Natural killer cell (primary cell): ENCODE measurements around the gene PIK3CB. TPM values are rescaled to one million over a fixed set of nuclear protein-coding genes. Genes with fewer than 3 reads are reported as not detected.

Source experiments
- ATAC-seq, 3 donors: fragments of 150-1000 bp in 2 of 3; fragments of 200-7000 bp in 1 of 3; cut with Tn5 transposase; 1 replicate in 1 of 3; 2 replicates in 2 of 3; pipeline ENCODE4 v1.10.0; 2021; ENCODE audit warnings: mild to moderate bottlenecking in 2 of 3, moderate library complexity in 2 of 3
- DNase-seq, 2 donors: peaks; one replicate each; pipeline versions ENCODE4 v3.0.0 to v3.0.0-alpha.2; 2013 to 2021; ENCODE audit warnings: mixed read lengths in 1 of 2
- H3K27ac ChIP-seq: one replicate; pipeline ENCODE4 v1.5.1; 2013; ENCODE audit warnings: mild to moderate bottlenecking, low read length
- H3K27me3 ChIP-seq: one replicate; pipeline ENCODE4 v1.6.1; 2013; ENCODE audit warnings: low read length; ENCODE audit not compliant: control insufficient read depth, insufficient read depth
- H3K36me3 ChIP-seq: one replicate; pipeline ENCODE4 v1.6.1; 2013; ENCODE audit warnings: low read length; ENCODE audit not compliant: control insufficient read depth, insufficient read depth
- H3K4me1 ChIP-seq: one replicate; pipeline ENCODE4 v1.6.1; 2013; ENCODE audit warnings: low read length; ENCODE audit not compliant: control insufficient read depth, insufficient read depth
- H3K4me3 ChIP-seq: one replicate; pipeline ENCODE4 v1.5.1; 2013; ENCODE audit warnings: low read length
- H3K9me3 ChIP-seq: one replicate; pipeline ENCODE4 v1.6.1; 2013; ENCODE audit warnings: low read length; ENCODE audit not compliant: control insufficient read depth, insufficient read depth
- H3K27ac Mint-ChIP-seq, 2 donors: one replicate each; pipeline ENCODE4 v1.8.0; 2022; ENCODE audit warnings: mild to moderate bottlenecking in 2 of 2, mixed read lengths in 2 of 2, moderate library complexity in 1 of 2
- H3K27me3 Mint-ChIP-seq, 2 donors: one replicate each; pipeline ENCODE4 v1.8.0; 2022; ENCODE audit warnings: low read depth in 2 of 2, mixed read lengths in 2 of 2
- H3K36me3 Mint-ChIP-seq: one replicate; pipeline ENCODE4 v1.8.0; 2022; ENCODE audit warnings: mixed read lengths
- H3K4me1 Mint-ChIP-seq, 2 donors: one replicate each; pipeline ENCODE4 v1.8.0; 2022; ENCODE audit warnings: mixed read lengths in 2 of 2
- H3K4me3 Mint-ChIP-seq: one replicate; pipeline ENCODE4 v1.8.0; 2022; ENCODE audit warnings: mild to moderate bottlenecking, moderate library complexity, mixed read lengths
- H3K9me3 Mint-ChIP-seq, 2 donors: one replicate each; pipeline ENCODE4 v1.8.0; 2022; ENCODE audit warnings: mixed read lengths in 2 of 2
- WGBS: methylation state at CpG from one replicate; pipeline ENCODE4 v1.1.7; 2013; ENCODE audit warnings: missing lambda C conversion rate; ENCODE audit not compliant: insufficient coverage; 5-methylcytosine and 5-hydroxymethylcytosine counted together
- intact Hi-C: fragments of 100-400 bp; cut with micrococcal nuclease; formaldehyde crosslinking; loops from one replicate; pipeline ENCODE4 v1.14.2; 2022
- total RNA-seq, 4 donors: library from RNA; stranded (reverse); fragments of 120-200 nt in 1 of 4; gene quantifications; one replicate each; pipeline versions ENCODE4 v1.2.3 to v1.2.4, GENCODE V29; 2013 to 2022
- TF ChIP-seq, protein P1 (sequence below): fragments of 200-600 bp; IDR thresholded peaks from one replicate; pipeline ENCODE4 v1.8.0; 2022; ENCODE audit warnings: antibody characterized with exemption

The PIK3CB gene
- total RNA-seq, 3 donors from 2014 or later (not counting 1 experiment from before 2014, with no cell fraction given): 13.2 to 20.2 (median 18.0) TPM

- Histone ChIP-seq H3K9me3 (no peaks in the 10 kb centered on the region), H3K36me3 (no peaks in the 10 kb centered on the region), H3K4me3 (no peak overlapping the region), H3K27ac (no peak overlapping the region), H3K27me3 (no peaks in the 10 kb centered on the region), H3K4me1 (no peaks in the 10 kb centered on the region)
- Mint-ChIP-seq H3K27me3 (no peaks in the 10 kb centered on the region), H3K4me1 (peaks cover 8 to 10% of the 10 kb centered on the region in 2 donors), H3K9me3 (no peaks in the 10 kb centered on the region), H3K4me3 (no peak overlapping the region), H3K27ac (no peak overlapping the region), H3K36me3 (no peaks in the 10 kb centered on the region)
- DNase-seq: no peak
- TF ChIP-seq, protein P1, sequence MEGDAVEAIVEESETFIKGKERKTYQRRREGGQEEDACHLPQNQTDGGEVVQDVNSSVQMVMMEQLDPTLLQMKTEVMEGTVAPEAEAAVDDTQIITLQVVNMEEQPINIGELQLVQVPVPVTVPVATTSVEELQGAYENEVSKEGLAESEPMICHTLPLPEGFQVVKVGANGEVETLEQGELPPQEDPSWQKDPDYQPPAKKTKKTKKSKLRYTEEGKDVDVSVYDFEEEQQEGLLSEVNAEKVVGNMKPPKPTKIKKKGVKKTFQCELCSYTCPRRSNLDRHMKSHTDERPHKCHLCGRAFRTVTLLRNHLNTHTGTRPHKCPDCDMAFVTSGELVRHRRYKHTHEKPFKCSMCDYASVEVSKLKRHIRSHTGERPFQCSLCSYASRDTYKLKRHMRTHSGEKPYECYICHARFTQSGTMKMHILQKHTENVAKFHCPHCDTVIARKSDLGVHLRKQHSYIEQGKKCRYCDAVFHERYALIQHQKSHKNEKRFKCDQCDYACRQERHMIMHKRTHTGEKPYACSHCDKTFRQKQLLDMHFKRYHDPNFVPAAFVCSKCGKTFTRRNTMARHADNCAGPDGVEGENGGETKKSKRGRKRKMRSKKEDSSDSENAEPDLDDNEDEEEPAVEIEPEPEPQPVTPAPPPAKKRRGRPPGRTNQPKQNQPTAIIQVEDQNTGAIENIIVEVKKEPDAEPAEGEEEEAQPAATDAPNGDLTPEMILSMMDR: no peak
- intact Hi-C loops: no loop called here
- ATAC-seq: no peak
- WGBS: 94% methylated on average over 3 of the region's 3 CpGs
Measured at GRCh38 chr3:138801792-138802191, 32.9 kb downstream of the PIK3CB start.

GRCh38 chr3:138800248-138800647 is 34.5 kb downstream of the PIK3CB start:
- ATAC-seq (no peak), DNase-seq (no peak)
- Mint-ChIP-seq H3K27ac (no peak overlapping the region), H3K4me1 (peaks cover 10 to 11% of the 10 kb centered on the region in 2 donors), H3K9me3 (no peaks in the 10 kb centered on the region), H3K4me3 (no peak overlapping the region), H3K27me3 (no peaks in the 10 kb centered on the region), H3K36me3 (no peaks in the 10 kb centered on the region)
- Histone ChIP-seq H3K27ac (no peak overlapping the region), H3K4me3 (no peak overlapping the region), H3K4me1 (no peaks in the 10 kb centered on the region), H3K9me3 (no peaks in the 10 kb centered on the region), H3K36me3 (no peaks in the 10 kb centered on the region), H3K27me3 (no peaks in the 10 kb centered on the region)
- WGBS: no CpG with 5 or more reads among the region's 2 CpGs
- intact Hi-C loops: no loop called here
- TF ChIP-seq, protein P1: no peak

DNA sequence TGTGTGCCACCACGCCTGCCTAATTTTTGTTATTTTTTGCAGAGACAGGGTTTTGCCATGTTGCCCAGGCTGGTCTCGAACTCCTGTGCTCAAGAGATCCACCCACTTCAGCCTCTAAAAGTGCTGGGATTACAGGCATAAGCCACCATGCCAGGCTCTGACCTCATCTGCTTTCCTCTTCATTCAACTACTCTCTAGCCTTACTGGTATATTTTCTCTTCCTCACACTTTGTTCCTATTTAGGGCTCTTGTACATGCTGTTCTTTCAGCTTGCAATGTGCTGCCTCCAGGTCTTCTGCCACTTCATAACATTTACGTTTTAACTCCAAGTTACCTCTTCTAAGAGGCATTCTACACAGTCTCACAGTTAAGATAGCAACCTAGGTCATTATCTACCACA is 34.9 kb downstream of the PIK3CB start:
- no peak for DNase-seq
- no peaks in the 10 kb centered on the region for H3K36me3 Mint-ChIP-seq
- H3K27me3 Mint-ChIP-seq: no peaks in the 10 kb centered on the region
- WGBS: 97% methylated on average over 3 of the region's 3 CpGs
- Histone ChIP-seq H3K9me3 (no peaks in the 10 kb centered on the region), H3K27ac (no peak overlapping the region), H3K27me3 (no peaks in the 10 kb centered on the region), H3K4me3 (no peak overlapping the region), H3K36me3 (no peaks in the 10 kb centered on the region), H3K4me1 (no peaks in the 10 kb centered on the region)
- H3K27ac Mint-ChIP-seq: no peak overlapping the region
- ATAC-seq: no peak
- peaks cover 10 to 11% of the 10 kb centered on the region in 2 donors for H3K4me1 Mint-ChIP-seq
- no peak overlapping the region for H3K4me3 Mint-ChIP-seq
- intact Hi-C loops: no loop called here
- TF ChIP-seq, protein P1: no peak
- H3K9me3 Mint-ChIP-seq: no peaks in the 10 kb centered on the region

DNA sequence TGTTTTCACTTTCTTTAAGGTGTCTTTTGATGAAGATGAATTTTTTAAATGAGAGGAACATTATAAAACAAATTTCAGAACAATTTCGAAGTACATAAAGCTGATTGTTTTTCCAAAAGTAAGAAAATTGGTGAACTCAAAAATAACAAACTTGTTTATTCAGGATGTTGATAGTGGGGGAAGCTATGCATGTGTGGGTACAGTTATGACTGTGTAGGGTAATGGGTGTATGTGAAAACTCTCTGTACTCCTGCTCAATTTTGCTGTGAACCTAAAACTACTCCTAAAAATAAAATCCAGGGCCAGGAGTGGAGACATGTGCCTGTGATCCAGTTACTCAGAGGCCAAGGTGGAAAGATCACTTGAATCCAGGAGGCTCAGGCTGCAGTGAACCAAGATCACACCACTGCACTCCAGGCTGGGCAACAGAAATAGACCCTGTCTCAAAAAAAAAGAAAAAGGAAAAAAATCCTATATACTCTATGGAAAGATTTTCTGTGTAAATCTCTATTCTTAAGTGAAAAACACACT is 37.2 kb downstream of the PIK3CB start:
- H3K27ac Mint-ChIP-seq: no peak overlapping the region
- H3K36me3 Mint-ChIP-seq: no peaks in the 10 kb centered on the region
- ATAC-seq (no peak), DNase-seq (no peak)
- Histone ChIP-seq H3K27me3 (no peaks in the 10 kb centered on the region), H3K4me1 (no peaks in the 10 kb centered on the region), H3K4me3 (no peak overlapping the region), H3K27ac (no peak overlapping the region), H3K9me3 (no peaks in the 10 kb centered on the region), H3K36me3 (peaks cover 6% of the 10 kb centered on the region)
- H3K27me3 Mint-ChIP-seq: no peaks in the 10 kb centered on the region
- intact Hi-C loops: no loop called here
- H3K4me1 Mint-ChIP-seq: peaks cover 5 to 11% of the 10 kb centered on the region in 2 donors
- no peaks in the 10 kb centered on the region for H3K9me3 Mint-ChIP-seq
- TF ChIP-seq, protein P1: no peak
- WGBS: 87% methylated on average over 1 of the region's 1 CpG
- no peak overlapping the region for H3K4me3 Mint-ChIP-seq
